CD4-positive, alpha-beta T cell treated with Interleukin-15 for 1 hour (primary cell): ENCODE measurements around the gene LDHAL6A.
A peak's percentile ranks its signal among the peaks of the same experiment; 100 is the strongest.

Source experiments
- DNase-seq: peaks from one replicate; pipeline ENCODE4 v3.0.0-alpha.2; 2020

LDHAL6A gene

DNA sequence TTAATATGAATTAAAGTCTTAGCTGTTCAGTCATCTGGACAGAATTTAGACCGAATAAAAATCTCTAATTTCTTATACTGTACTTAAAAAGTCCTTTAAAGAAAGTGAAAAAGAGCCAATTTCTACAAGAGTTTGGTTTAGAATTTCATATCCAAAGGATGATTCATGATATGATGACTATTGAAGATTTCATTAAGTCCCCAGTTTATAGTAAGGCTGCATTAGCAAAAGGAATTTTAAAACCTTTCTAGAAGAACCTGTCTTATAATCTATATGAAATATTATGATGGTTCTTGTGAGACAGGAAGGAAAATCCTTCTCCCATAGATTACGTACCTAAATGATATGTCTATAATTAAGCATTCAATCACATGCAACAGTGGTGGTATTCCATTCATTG lies 36.3 kb downstream of the LDHAL6A start:
- DNase-seq: no peak

DNA sequence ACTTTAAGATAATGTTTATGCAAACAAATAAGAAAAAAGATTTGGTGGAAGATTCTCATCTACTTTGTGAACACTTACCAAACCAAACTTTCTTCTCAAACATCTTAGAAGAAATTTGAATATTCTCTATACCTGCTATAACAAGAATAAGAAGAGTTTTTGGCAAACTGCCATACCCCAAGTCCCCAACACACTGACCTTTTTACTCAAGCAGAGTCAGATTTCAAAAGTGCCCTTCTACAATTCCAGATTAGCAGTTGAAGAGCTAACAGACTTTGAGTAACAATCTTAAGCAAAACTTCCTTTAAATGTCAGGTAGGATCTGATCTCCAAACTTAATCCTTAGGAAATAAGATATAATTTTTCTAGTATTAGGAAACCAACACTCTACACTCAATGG lies 37.2 kb downstream of the LDHAL6A start:
- DNase-seq: no peak

GRCh38 chr11:18493310-18493709 lies 37.7 kb downstream of the LDHAL6A start:
- no peak for DNase-seq

GRCh38 chr11:18495271-18495670 lies 39.6 kb downstream of the LDHAL6A start:
- DNase-seq: no peak

GRCh38 chr11:18495703-18496102 lies 40.0 kb downstream of the LDHAL6A start:
- no peak for DNase-seq

DNA sequence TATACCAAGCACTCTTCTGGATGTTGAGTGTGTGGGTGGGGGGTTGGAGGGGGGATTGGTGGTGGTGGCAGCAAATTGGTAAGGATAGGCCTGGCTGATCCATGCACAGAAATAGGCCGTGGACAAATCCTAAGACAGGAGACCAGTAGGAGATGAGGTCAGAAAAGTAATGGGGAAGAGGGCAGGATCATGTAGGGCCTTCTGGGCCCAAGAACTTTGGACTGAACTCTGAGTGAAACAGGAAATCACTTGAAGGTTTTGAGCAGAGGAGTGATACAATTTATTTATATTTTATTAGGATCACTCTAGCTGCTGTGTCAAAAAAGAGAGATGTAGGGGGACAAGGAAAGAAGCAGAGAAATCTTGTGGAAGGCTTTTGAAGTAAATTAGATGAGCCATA lies 42.4 kb downstream of the LDHAL6A start:
- no peak for DNase-seq

GRCh38 chr11:18501629-18502028 lies 46.0 kb downstream of the LDHAL6A start:
- no peak for DNase-seq

DNA sequence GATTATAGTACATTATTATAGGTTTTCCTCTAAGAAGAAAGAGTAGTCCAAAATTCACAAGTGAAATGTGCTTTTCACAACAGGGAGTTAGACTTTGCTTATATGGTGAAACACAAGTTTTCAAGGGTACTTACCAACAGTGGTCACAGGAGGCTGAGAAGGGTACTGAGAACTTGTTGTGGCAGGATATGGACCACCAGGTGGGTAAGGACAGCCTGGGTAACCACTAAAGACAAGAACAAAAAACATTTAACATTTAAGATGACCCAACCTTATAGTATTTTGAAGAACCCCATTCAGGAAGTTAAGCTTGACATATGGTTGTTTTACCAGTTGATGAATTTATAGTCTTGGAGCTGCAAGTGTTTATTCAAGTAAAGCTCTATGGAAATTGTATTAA lies 46.7 kb downstream of the LDHAL6A start:
- DNase-seq: no peak

- DNase-seq: no peak
Observed at GRCh38 chr11:18521122-18521521, 65.5 kb downstream of the LDHAL6A start.

DNA sequence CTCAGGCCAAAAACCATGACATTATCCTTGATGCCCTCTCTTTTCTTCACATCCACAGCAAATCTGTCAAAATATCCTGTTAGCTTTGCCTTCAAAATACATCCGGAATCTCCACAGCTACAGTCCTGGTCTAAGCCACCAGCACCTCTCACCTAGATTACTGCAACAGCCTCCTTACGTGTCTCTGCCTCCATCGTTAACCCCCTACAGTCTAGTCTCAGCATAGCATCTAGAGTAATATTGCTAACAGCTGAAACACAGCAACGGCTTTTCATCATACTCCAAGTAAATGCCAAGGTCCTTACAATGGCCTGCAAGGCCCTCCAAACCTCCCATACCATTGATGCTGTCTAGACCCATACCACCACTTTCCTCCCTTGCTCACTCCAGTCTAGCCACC lies 66.7 kb downstream of the LDHAL6A start:
- DNase-seq: no peak

GRCh38 chr11:18523084-18523483 lies 67.4 kb downstream of the LDHAL6A start:
- DNase-seq: no peak

DNA sequence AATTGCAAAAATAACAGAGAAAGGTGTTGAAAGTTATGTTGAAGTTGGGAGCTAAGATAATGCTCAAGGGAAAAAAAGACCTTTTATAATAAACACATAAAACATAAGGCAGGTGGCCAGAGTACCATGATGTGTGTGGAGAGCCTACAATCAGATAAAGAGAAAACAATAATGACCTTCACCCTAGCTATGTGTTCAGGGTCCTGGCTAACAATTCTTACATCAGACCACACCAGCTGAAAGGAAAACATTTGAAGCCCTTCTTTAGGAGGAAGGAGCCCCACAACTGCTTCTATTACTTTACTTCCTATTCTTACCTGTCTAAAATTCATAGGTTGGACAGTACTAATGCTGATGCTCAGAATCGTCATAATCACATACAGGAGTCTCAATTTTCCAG lies 68.6 kb downstream of the LDHAL6A start:
- DNase-seq: no peak

DNA sequence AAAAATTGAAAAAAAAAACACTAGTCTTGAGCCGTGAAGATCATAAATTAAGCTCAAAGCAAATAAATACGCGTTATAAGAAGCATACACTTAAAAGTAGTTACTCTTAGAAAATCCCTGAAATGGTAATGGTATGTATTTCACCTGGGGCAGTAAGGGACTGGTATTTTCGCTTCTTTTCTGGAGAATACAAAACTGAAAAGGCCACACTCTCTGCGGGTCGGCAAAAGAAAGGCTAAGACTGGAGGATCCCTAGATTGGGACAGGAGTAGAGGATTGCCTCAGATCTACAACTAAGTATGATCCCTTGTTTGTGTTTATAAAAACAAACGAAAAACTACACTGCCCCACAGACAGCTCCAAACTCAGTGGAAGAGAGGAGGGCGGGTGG lies 70.5 kb downstream of the LDHAL6A start:
- DNase-seq: no peak

DNA sequence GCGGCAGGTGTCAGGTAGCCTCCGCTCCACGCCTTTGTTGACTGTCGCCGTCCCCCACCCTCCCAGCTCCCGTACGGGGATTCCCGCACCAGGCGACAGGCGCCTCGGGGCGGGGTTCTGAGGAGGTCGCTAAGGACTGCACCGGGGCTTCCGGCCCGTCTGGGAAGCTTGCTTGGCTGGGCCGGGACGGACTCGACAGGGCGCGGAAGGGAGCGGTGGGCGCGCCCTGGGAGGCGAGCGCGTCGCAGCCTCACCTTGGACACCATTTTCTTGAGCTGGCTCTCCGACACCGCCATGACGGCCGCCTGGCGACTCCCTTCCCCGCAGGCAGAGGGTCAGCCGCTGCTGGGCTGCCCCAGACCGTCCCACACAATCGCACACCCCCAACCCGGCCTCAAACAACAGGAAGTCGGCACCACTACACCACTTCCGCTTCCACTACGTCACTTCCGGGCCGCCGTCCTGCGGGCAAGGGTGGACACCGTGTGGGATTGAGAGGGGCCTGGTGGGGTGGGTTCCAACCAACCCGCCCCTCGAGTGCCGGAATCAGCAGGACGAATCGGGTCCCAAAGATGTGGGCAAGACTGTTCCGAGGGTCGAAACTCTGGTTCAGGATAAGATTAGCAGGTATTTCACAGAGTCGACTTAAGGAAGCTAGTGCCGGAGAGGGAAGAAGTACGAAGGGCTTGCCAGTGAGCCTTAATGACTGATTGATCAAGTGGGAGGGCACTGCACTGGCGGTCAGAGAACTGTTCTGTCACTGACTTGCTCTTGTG lies 71.1 kb downstream of the LDHAL6A start, which contains the start of gene TSG101:
Gene TSG101 (minus strand): TSS at position 422 of the 776 bp plus-strand sequence. CDS start 126 bp downstream, at position 296.
- DNase-seq: peak; percentile 95

DNA sequence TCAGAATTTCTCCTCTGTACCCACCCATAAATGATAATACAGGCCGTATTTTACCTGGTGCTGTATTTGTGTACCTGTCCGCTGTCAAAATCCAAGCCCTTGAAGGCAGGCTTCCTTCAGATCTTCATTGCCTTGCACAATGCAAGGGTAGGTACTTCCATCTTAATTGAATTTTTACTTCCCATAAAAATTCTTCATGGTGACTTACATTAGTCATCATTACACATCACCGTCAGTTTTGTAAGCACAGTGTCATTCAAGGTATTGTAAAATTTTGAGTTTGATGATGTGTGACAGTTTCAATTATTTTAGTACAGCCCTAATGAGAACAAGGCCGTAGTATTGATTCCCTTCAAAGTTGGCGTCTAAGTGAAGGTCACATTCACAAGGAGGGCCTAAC lies 71.9 kb downstream of the LDHAL6A start:
- DNase-seq: no peak
